GM23338 (cell line): ENCODE results near the gene SPP1. TPM values are rescaled to one million over a fixed set of nuclear protein-coding genes. Genes with fewer than 3 reads are reported as not detected.
A peak's percentile ranks its signal among the peaks of the same experiment; 100 is the strongest.

Experiments
- ATAC-seq: fragments of 200-7000 bp; cut with Tn5 transposase; 3 replicates; pipeline ENCODE4 v1.9.1; 2020
- DNase-seq: peaks from one replicate; pipeline ENCODE4 v3.0.0-alpha.2; 2015; ENCODE audit warnings: low spot score
- H2AFZ ChIP-seq: fragments of 200-600 bp; sonication (generic); 2 replicates; pipeline ENCODE4 v1.8.0; 2016; ENCODE audit warnings: antibody characterized with exemption, mild to moderate bottlenecking, moderate library complexity
- H3F3A ChIP-seq: fragments of 200-600 bp; sonication (generic); replicated peaks from 2 replicates; pipeline ENCODE4 v1.8.0; 2017; ENCODE audit warnings: antibody characterized with exemption, mixed run types, low read depth
- H3K27ac ChIP-seq: fragments of 200-600 bp; sonication (generic); 2 replicates; pipeline ENCODE4 v1.6.1; 2016; ENCODE audit warnings: low read depth
- H3K27me3 ChIP-seq: fragments of 200-600 bp; sonication (generic); 2 replicates; pipeline ENCODE4 v1.8.0; 2016; ENCODE audit warnings: mild to moderate bottlenecking, mixed run types, moderate library complexity; ENCODE audit not compliant: insufficient read depth
- H3K36me3 ChIP-seq: fragments of 200-600 bp; sonication (generic); 2 replicates; pipeline ENCODE4 v1.8.0; 2016; ENCODE audit warnings: mild to moderate bottlenecking; ENCODE audit not compliant: insufficient read depth
- H3K4me1 ChIP-seq: fragments of 200-600 bp; sonication (generic); 2 replicates; pipeline ENCODE4 v1.8.0; 2016; ENCODE audit warnings: mild to moderate bottlenecking, moderate library complexity; ENCODE audit not compliant: insufficient read depth
- H3K4me2 ChIP-seq: fragments of 200-600 bp; sonication (generic); 2 replicates; pipeline ENCODE4 v1.7.1; 2017; ENCODE audit warnings: mixed run types
- H3K4me3 ChIP-seq: fragments of 200-600 bp; sonication (generic); 2 replicates; pipeline ENCODE4 v1.6.1; 2016; ENCODE audit warnings: mixed run types
- H3K79me2 ChIP-seq: fragments of 200-600 bp; sonication (generic); replicated peaks from 2 replicates; pipeline ENCODE4 v1.8.0; 2017; ENCODE audit warnings: mild to moderate bottlenecking; ENCODE audit not compliant: insufficient read depth
- H3K9me2 ChIP-seq: fragments of 200-600 bp; sonication (generic); 2 replicates; pipeline ENCODE4 v1.8.0; 2017; ENCODE audit not compliant: insufficient read depth
- H4K20me1 ChIP-seq: fragments of 200-600 bp; sonication (generic); replicated peaks from 2 replicates; pipeline ENCODE4 v1.8.0; 2017; ENCODE audit warnings: mild to moderate bottlenecking; ENCODE audit not compliant: insufficient read depth
- H3K27ac Mint-ChIP-seq: 2 replicates; pipeline ENCODE4 v1.8.0; 2020; ENCODE audit warnings: inconsistent platforms, mild to moderate bottlenecking, moderate library complexity, mixed read lengths
- H3K27me3 Mint-ChIP-seq: 3 replicates; pipeline ENCODE4 v1.8.0; 2022; ENCODE audit warnings: low read depth, mild to moderate bottlenecking, moderate library complexity, mixed read lengths, inconsistent platforms; ENCODE audit not compliant: insufficient read depth, poor library complexity
- H3K36me3 Mint-ChIP-seq: 3 replicates; pipeline ENCODE4 v1.8.0; 2021; ENCODE audit warnings: low read depth, mild to moderate bottlenecking, inconsistent platforms, moderate library complexity, mixed read lengths
- H3K4me1 Mint-ChIP-seq: 3 replicates; pipeline ENCODE4 v1.8.0; 2020; ENCODE audit warnings: mild to moderate bottlenecking, inconsistent platforms, mixed read lengths
- H3K4me3 Mint-ChIP-seq: 3 replicates; pipeline ENCODE4 v1.8.0; 2021; ENCODE audit warnings: moderate library complexity, mild to moderate bottlenecking, inconsistent platforms, mixed read lengths
- H3K9me3 Mint-ChIP-seq: 3 replicates; pipeline ENCODE4 v1.8.0; 2020; ENCODE audit warnings: moderate library complexity, mild to moderate bottlenecking, inconsistent platforms, mixed read lengths
- CTCF ChIP-seq, 2 experiments: fragments of 200-600 bp in 1 of 2; sonication (generic) in 1 of 2; conservative IDR thresholded peaks; 2 replicates each; pipeline versions ENCODE4 v1.5.1 to v1.6.1; 2016 to 2017; ENCODE audit warnings: antibody characterized with exemption in 2 of 2, low read depth in 2 of 2, mild to moderate bottlenecking in 2 of 2, moderate library complexity in 1 of 2
- JUNB ChIP-seq: IDR thresholded peaks from one replicate; pipeline ENCODE4 v1.6.1; 2016; ENCODE audit warnings: antibody characterized with exemption; ENCODE audit not compliant: unreplicated experiment
- STAT1 ChIP-seq: IDR thresholded peaks from one replicate; pipeline ENCODE4 v1.6.1; 2016; ENCODE audit warnings: antibody characterized with exemption; ENCODE audit not compliant: unreplicated experiment
- ZNF114 ChIP-seq: fragments of 250-450 bp; sonication (Bioruptor Pico); IDR thresholded peaks from 2 replicates; pipeline ENCODE4 v1.5.0; 2020; ENCODE audit warnings: mild to moderate bottlenecking, moderate library complexity
- ZNF331 ChIP-seq: fragments of 250-450 bp; sonication (Bioruptor Pico); IDR thresholded peaks from 2 replicates; pipeline ENCODE4 v1.5.0; 2020; ENCODE audit warnings: low read depth, mild to moderate bottlenecking, moderate library complexity
- ZNF462 ChIP-seq: fragments of 250-450 bp; sonication (Bioruptor Pico); IDR thresholded peaks from 2 replicates; pipeline ENCODE4 v1.5.0; 2020; ENCODE audit warnings: mild to moderate bottlenecking, moderate library complexity
- polyA plus RNA-seq: library from polyadenylated mRNA; unstranded; fragments of >200 nt; fragmentation: Nextera tagmentation; extraction: Ambion mirVana; gene quantifications from 2 replicates; pipeline ENCODE4 v1.2.1, GENCODE V29; 2016
- total RNA-seq: library from RNA; depleted of rRNA; stranded (reverse); fragments of >200 nt; shearing (Covaris generic); gene quantifications from 2 replicates; pipeline ENCODE4 v1.2.3, GENCODE V29; 2014

Gene SPP1
- total and polyA plus RNA-seq, 2 experiments from 2014 or later, result 41.3 to 51.3 TPM

- TF ChIP-seq ZNF462 (no peak), JUNB (no peak), ZNF114 (no peak)
Observed at GRCh38 chr4:88005946-88006345, 30.4 kb downstream of the SPP1 start (continued).

GRCh38 chr4:88006956-88007303, 31.4 kb downstream of the SPP1 start:
- peak; percentile 57 for DNase-seq
- peak overlapping the region; percentile 77; the same call in 1 of the 2 replicates for H2AFZ ChIP-seq
- peak overlapping the region; percentile 73; the same call in 1 of the 2 replicates for H3K27ac Mint-ChIP-seq

More at GRCh38 chr4:88006956-88007303, 31.4 kb downstream of the SPP1 start:
- TF ChIP-seq STAT1 (no peak), JUNB (no peak), ZNF331 (CRISPR knock-in tag) (no peak), CTCF (conservative IDR thresholded peaks at IDR 0.05; ENCODE audit: low read depth in 2 of 2) (no peak)
- no peaks in the 10 kb centered on the region for H3K36me3 ChIP-seq
- H3K9me2 ChIP-seq, result no peaks in the 10 kb centered on the region
- H3K27me3 ChIP-seq, result peaks cover 21% of the 10 kb centered on the region
- H4K20me1 ChIP-seq, result peaks cover 28% of the 10 kb centered on the region; the same call in 1 of the 2 replicates
- peaks cover 40% of the 10 kb centered on the region for H3K79me2 ChIP-seq
- Mint-ChIP-seq H3K27me3 (peaks cover 19% of the 10 kb centered on the region), H3K9me3 (no peaks in the 10 kb centered on the region), H3K4me1 (peaks cover 36% of the 10 kb centered on the region), H3K36me3 (no peaks in the 10 kb centered on the region; the same call in 2 of the 3 replicates), H3K4me3 (peak overlapping the region; percentile 74)
- H3K4me2 ChIP-seq, result peak overlapping the region; percentile 89
- ATAC-seq, result peak; percentile 41
- H3F3A ChIP-seq, result no peaks in the 10 kb centered on the region
- H3K27ac ChIP-seq, result no peak overlapping the region
- peaks cover 39% of the 10 kb centered on the region for H3K4me1 ChIP-seq
- peak overlapping the region; percentile 68 for H3K4me3 ChIP-seq
